ENCODE data around the gene OBP2B.
"Not testable (repeated sequence)": the region's sequence is repeated elsewhere in the genome, so short reads cannot be mapped to it uniquely, and the experiment has no call there.

Gene OBP2B

GRCh38 chr9:133208880-133209300 is at the start of gene OBP2B:
Gene OBP2B, minus strand, starts transcription at chr9:133209250. Its CDS starts 51 bp downstream, at chr9:133209199.
- in situ Hi-C loops (cut with MboI; ENCODE audit: low sequenced_read_pairs), result not testable (repeated sequence)

- in situ Hi-C loops (cut with MboI; ENCODE audit: low sequenced_read_pairs), result no loop called here
These were observed 49.3 kb upstream of the OBP2B start for GRCh38 chr9:133258061-133259015.

GRCh38 chr9:133257465-133257956 is 48.5 kb upstream of the OBP2B start:
- in situ Hi-C loops (cut with MboI; ENCODE audit: low sequenced_read_pairs), result no loop called here

GRCh38 chr9:133256686-133257091 is 47.6 kb upstream of the OBP2B start:
- in situ Hi-C loops (cut with MboI; ENCODE audit: low sequenced_read_pairs), result no loop called here

GRCh38 chr9:133256136-133256461 is 47.0 kb upstream of the OBP2B start:
- in situ Hi-C loops (cut with MboI; ENCODE audit: low sequenced_read_pairs), result no loop called here

GRCh38 chr9:133255371-133256135 is 46.5 kb upstream of the OBP2B start:
- in situ Hi-C loops (cut with MboI; ENCODE audit: low sequenced_read_pairs), result no loop called here

- in situ Hi-C loops (cut with MboI; ENCODE audit: low sequenced_read_pairs), result no loop called here
These were observed 45.4 kb upstream of the OBP2B start for GRCh38 chr9:133254471-133254870.

- in situ Hi-C loops (cut with MboI; ENCODE audit: low sequenced_read_pairs), result no loop called here
These were observed 44.2 kb upstream of the OBP2B start for GRCh38 chr9:133253268-133253667.

GRCh38 chr9:133252301-133253020 is 43.4 kb upstream of the OBP2B start:
- in situ Hi-C loops (cut with MboI; ENCODE audit: low sequenced_read_pairs), result no loop called here

GRCh38 chr9:133251773-133252172 is 42.7 kb upstream of the OBP2B start:
- in situ Hi-C loops (cut with MboI; ENCODE audit: low sequenced_read_pairs), result no loop called here

GRCh38 chr9:133251221-133251620 is 42.2 kb upstream of the OBP2B start:
- in situ Hi-C loops (cut with MboI; ENCODE audit: low sequenced_read_pairs), result not testable (repeated sequence)

GRCh38 chr9:133250741-133251170 is 41.7 kb upstream of the OBP2B start:
- in situ Hi-C loops (cut with MboI; ENCODE audit: low sequenced_read_pairs), result no loop called here

GRCh38 chr9:133249337-133249736 is 40.3 kb upstream of the OBP2B start:
- in situ Hi-C loops (cut with MboI; ENCODE audit: low sequenced_read_pairs), result no loop called here

- in situ Hi-C loops (cut with MboI; ENCODE audit: low sequenced_read_pairs), result no loop called here
These were observed 39.8 kb upstream of the OBP2B start for GRCh38 chr9:133248726-133249295.

GRCh38 chr9:133247632-133248031 is 38.6 kb upstream of the OBP2B start:
- in situ Hi-C loops (cut with MboI; ENCODE audit: low sequenced_read_pairs), result no loop called here

GRCh38 chr9:133246991-133247390 is 37.9 kb upstream of the OBP2B start:
- in situ Hi-C loops (cut with MboI; ENCODE audit: low sequenced_read_pairs), result no loop called here

- in situ Hi-C loops (cut with MboI; ENCODE audit: low sequenced_read_pairs), result no loop called here
These were observed 37.5 kb upstream of the OBP2B start for GRCh38 chr9:133246562-133246961.

GRCh38 chr9:133242991-133243390 is 33.9 kb upstream of the OBP2B start:
- in situ Hi-C loops (cut with MboI; ENCODE audit: low sequenced_read_pairs), result no loop called here

- in situ Hi-C loops (cut with MboI; ENCODE audit: low sequenced_read_pairs), result no loop called here
These were observed 33.2 kb upstream of the OBP2B start for GRCh38 chr9:133242241-133242640.

GRCh38 chr9:133239533-133240090 is 30.6 kb upstream of the OBP2B start:
- in situ Hi-C loops (cut with MboI; ENCODE audit: low sequenced_read_pairs), result no loop called here
